Fibroblast of skin of back (primary cell): ENCODE results near the gene JMJD7.

Source experiments
- DNase-seq: peaks from one replicate; pipeline ENCODE4 v3.0.0-alpha.2; 2013

The JMJD7 gene

DNA sequence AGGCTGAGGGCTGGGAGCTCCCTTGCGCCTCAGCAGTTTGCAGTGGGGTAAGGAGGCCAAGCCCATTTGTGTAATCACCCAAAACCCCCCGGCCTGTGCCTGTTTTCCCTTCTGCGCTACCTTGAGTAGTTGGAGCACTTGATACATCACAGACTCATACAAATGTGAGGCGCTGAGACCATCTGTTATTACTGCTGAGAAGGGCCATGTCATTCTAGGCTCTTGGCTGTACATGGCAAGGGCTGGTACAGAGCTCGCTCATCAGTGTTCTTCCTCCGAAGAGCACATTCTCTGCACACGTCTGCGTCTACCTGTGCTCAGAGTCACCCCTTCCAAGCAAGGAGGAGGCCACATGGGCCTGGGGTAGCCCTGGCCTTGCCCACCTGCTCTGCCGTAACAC is 20.1 kb downstream of the JMJD7 start:
- no peak for DNase-seq

DNA sequence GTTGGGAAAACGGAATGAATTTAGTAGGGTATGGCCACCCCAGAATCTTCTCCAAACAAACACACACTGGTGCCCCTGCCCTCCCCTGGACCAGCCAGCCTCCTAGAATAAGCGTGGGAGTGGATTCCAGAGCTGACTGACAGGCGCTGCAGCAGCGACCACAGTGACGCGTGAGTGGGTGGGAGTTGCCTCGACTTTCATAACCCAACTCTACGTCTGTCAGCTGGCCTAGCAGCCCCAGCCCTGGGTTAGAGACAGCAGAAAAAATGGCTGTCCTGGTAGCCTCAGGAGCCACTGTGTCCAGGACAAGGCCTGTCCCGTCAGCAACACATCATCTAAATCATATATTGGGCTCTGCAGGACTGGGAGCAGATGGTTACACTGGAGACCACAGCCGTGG is 20.7 kb downstream of the JMJD7 start:
- no peak for DNase-seq

DNA sequence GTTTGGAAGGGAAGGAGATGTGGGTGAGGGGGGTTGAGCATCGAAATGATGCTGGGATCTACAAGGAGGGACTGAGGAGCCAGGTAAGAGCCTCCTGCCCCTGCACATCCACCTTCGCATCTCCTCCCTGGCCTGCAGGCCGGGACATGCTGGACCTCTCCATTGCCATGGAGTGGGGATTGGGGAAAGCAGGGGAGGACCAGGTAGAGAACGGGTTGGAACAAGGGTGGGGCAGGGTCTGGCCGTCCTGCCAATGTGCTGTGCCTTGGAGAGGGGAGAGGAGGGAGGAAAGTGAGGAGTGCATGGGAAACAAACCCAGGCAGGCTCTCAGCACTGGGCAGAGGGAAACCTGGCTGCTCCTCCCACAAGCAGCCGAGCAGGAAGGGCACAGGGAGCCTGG is 21.3 kb downstream of the JMJD7 start:
- DNase-seq, result no peak

DNA sequence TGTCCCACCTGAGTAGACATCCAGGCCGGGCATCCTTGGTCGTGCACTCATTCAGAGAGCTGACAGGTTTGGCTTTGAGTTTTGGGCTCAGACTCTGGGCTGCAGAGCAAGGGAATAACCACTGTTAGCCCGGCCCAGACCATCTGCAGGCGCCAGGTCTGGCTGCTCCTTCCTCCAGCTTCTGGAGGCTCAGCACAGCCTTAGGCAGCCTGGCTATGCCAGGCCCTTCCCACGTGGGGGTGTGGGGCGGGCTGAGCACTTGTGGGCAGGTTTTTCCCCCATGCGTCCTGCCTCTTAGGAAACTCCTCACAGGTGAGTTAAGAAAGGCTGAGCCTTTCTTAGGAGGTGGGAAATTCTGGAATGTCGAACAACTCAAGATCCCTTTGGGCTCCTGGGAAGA is 22.0 kb downstream of the JMJD7 start:
- no peak for DNase-seq

DNA sequence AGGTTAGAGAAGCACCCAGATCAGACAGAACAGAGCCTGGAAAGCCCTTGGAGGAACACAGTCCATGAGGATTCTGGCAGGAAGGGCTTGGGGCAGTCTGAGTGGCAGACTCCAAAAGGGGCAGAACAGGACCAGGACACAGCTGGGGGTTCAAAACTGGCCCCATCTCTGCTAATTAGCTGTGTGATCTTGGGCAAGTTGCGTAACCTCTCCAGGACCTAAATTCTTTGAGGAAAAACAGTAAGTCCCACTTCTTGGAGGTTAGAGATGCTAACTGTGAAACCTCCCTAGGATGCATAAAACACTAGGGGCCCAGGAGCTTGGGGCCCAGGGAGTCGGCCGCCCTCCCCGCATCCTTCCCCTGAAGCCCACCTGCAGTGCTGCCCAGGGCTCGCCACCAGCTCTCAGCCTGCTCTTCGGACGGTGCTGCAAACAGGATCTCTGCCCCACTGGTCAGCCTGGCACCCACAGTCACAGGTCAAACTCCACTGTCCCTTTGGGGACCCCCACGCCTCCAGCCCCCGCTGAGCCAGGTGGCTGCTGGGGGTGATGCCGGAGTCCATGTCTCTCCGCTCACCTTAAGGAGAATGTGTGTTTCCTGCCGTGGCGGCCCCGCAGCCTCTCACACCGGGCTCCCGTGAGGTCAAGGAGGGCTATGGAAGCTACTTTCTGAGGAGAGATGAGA is 22.7 kb downstream of the JMJD7 start:
- no peak for DNase-seq

DNA sequence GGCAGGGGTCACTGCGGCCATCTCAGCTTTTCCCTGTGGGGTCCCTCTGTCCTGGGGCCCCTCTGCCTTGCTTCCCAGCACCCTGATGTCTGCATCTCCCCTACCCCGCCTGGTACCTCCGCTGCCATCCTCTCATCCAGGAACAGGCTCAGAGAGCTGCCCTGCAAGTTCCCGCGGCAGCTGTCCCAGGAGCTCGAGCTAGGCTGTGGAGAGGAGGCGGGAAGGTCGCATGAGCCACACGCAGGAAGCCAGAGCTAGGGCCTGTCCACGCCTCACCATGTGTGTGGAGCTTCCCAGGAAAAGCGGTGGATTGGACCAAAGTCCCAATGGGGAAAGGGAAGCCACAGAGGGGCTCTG is 23.3 kb downstream of the JMJD7 start:
- DNase-seq, result no peak

DNA sequence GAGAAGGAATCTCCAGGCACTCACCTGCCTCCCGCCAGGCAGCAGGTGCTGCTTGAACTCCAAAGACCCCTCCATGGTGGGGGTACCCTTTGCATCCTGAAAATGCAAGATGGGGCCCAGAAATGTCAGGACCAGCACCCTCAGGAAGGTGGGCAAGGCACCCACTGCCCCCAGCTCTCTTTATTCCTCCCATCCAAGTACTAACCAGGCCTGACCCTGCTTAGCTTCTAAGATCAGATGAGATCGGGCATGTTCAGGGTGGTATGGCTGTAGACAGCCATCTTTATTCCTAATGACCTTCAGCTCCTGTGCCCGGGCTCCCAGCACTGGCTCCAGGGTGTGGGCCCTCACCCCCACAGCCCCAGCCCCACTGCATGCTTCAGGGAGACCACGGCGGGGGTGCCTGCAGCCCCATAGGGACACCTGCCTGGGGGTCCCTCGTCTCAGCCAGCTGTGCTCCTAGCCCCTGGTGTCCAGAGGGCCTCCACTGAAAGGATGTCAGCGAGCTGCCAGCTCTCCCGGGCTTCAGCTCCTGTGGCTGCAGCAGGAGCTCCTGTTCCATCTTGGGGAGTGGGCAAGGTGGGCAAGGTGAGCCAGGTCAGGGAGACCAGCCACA is 24.0 kb downstream of the JMJD7 start:
- no peak for DNase-seq

DNA sequence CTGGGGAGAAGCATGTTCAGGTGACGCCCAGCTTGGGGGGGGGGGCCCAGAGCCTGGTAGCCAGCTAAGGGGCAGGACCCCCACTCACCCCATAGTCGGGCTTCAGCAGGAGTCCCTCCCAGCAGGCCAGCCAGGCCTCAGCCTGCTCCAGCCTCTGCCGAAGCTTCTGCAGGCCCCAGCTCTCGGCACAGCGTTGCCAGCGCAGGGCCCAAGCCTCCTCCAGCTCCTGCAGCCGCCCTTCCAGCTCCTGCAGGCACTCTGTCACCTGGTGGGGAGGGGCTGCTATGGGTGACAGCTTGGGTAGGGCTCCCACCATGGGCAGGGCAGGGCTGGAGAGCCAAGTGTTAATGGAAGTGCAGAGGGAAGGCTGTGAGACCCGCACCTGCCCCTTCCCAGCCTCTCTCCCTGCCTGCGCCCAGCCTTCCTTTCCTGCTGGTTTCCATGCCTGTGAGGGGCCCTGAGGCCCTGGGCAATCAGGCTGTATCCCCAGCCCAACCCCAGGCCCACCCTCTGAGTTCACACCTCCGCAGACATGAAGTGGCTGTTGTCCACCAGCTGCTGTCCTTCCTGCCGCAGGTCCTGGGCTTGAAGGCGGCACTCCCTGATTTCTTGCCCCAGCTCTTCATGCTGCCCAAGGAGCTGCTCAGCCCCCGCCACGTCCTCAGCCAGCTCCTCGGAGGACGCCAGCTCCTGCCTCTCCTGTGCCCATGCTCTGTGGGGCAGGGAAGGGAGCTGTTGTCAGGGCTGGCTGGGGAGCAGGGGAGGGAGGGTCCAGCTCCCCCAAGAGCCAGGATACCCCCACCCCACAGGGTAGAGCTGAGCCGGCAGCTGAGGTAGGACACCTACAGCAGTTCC is 25.1 kb downstream of the JMJD7 start:
- DNase-seq, result no peak

DNA sequence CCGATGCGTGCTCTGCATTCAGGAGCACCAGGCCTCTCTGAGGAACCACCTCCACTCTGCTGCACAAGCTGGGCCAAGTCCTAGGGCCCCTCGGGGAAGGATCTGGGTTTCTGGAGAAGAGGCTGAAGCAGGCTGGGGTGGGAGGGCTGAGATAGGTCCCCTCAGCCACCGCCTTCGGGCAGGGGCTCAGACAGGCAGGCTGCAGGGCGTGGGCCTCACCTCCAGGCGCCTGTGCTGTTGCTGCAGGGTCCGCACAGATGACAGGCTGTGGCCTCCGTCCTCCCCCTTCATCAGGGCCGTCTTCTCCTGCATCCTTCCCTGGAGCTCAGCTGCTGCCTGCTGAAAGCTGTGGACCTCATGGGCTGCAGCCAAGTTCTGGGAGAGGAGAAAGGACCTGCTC is 25.9 kb downstream of the JMJD7 start:
- no peak for DNase-seq

DNA sequence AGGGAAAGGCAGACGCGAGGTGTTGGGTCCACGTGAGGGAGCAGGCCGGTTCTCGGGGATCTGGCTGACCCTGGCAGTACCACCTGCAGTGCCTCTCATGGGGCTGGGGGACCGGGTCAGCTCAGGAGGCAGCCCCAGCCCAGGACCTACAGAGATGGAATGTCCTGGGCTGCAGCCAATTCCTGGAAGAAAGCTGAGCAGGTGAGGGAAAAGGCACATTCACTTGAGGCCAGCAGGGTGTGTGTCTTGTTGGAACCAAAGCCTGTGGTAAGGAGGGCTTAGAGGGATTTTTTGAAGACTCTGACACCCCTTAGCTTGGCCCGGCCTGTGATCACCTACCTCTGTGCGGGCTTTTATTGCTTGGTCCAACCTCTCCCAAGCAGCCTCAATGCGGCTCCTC is 26.6 kb downstream of the JMJD7 start:
- no peak for DNase-seq

DNA sequence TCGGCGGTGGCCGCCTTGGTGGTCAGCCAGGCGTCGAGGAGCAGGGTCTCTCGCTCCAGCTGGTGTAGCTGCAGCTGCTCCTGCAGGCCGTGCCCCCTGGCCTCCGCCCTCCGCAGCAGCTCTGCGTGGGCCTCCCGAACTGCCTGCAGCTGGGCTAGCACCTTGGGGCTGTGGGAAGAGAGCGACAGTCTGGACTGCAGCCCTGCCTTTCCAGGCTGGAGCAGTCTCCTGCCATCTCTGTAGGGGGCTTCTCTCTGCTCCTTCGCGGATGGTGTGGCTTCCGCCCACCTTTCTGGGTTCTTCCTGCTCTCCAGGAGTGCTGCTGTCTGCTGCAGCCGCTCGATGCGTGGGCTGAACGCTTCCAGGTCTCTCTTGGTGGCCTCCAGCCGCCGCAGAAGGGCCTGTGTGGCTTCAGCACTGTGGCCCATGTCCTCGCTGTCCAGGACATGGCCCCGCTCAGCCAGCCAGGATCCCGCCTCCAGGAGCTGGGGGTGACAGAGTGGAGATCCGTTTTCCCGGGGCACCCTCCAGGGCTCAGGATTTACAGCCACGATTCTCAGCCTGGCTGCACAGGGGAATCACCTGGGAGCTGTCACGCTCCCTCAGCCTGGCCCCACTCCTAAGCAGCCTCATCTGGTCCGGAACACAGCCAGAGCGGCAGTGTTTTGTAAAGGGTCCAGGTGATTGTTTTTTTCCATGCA is 27.5 kb downstream of the JMJD7 start:
- DNase-seq, result no peak

DNA sequence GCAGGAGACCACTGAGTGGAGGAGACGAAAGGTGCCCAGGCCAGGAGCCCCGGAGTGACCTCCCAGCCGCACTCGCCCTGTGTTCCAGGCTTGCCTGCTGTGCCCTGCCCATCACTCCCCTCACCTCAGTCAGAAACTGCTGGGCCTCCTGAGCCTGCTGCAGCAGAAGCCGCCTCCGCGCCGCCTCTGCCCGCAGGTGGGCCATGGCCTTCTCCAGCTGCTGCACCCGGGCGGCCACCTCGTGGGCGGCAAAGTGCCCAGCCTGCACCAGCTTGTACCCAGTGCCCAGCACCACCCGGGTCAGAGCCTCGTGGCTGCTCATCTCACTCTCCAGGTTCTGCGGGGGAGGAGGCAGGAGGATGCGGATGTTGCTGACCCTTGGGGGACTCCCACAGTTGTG is 28.4 kb downstream of the JMJD7 start:
- no peak for DNase-seq

DNA sequence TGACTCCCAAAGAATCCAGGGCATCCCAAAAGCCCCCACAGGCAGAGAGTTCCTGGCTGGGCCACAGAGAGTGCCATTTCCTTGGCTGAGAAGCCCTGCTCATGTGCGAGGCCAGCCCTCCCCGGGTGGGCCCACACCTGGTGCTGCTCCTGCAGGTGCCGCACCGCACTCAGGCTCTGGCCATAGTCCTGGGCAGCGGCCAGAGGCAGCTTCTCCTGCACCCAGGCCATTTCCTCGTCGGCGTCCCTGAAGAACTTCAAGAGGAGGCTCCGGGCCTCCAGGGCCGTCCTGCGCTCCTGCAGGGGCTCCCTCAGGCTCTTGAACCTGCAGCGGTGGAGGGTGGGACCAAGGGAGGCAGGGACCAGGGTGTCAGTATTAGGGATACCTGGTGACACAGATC is 28.8 kb downstream of the JMJD7 start:
- DNase-seq, result no peak

DNA sequence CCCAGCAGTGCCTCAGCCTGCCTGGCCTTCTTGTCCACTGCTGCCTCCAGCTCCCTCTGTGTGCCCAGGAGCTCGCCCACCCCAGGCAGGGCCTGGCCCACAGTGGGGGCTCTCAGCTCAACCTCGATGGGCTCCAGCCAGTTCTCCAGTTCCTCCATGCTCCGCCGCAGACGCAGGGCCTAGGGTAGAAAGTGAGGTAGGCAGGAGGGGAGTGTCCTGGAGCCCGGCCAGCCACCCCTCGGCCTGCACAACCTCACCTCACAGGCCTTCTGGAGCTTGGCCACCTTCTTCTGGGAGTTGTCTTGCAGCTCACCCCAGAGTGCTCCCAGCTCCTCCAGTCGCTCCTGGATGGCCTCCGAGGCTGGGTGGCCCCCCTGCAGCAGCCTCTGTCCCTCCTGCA is 29.4 kb downstream of the JMJD7 start:
- no peak for DNase-seq

DNA sequence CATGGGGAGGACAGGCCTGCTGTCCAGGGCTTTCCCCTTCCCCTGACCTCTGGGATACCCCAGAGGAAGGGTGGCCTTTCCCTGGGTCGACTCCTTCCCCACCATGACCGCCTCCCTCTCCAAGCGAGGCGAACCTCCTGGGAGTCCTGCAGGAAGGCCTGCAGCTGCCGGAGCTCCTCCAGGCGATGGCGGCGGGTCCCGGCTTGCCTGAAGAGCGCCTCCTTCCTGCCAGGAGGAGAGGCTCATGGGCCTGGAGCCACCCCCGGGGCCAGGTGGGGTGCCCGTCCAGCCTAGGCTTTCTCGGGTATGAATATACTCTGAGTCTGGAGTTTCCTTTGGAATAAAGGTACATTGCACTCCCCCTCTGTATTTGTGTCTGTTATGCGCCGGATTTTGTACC is 30.9 kb downstream of the JMJD7 start:
- no peak for DNase-seq

DNA sequence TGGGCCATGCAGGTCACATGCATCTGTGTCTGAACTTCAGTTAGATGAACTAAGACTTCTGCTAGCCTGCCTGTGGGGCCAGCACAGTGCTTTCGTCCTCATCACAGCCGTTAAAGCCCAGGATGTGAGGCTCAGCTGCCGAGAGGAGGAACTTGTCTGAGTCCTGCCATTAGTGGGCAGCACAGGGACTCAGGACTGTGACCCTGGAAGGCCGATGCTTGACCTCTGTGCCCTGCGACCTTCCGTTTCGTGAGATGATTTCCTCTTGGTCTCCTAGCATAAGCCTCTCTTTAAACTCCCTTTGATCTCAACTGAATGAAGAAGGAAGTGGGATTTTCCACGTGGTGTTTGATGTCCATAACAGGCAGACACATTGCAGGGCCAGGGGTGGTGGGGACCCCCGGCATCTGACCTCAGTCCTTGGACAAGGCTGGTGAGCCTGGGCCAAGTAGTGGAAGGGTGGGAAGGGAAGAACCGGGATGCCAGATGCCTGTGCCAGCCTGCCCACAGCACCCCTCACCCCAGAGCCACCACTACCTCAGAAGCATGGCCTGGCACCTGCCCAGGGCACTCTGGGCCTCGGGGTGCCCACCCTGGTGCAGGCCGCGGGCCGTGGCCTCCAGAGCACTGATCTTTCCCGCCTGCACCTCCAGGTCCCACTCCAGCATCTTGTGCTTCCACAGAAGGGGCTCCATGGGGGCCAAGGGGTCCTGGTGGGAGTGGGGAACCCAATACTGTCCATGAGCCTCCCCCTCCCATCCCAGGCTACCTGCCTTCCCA is 32.3 kb downstream of the JMJD7 start:
- no peak for DNase-seq

DNA sequence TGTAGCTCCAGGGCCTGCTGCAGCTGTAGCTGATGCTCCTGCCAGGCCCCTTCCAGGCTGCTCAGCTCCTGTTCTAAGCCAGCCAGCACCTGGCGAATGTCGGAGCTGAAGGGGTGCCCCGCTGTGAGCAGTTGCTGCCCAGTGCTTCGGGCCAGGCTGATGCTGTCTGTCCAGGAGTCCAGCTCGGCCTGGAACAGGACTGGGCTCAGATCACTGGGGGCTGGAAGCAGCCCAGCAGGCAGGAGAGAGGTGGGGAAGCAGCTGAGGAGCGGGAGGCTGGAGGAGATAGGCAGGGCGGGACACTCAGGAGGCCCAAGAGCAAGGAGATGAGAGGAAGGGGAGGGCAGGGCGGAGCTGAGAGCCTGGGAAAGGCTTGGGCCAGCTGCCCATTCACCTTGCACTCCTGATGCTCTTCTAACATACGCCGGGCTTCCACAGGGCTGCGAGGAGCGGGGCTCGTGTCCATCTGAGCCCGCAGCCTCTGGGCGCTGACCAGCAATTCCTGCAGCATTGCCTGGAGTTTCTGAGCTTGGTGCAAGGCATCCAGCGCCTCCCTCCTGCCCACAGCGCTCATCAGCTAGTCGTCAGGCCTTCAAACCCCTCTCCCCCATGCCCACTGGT is 34.0 kb downstream of the JMJD7 start:
- no peak for DNase-seq

DNA sequence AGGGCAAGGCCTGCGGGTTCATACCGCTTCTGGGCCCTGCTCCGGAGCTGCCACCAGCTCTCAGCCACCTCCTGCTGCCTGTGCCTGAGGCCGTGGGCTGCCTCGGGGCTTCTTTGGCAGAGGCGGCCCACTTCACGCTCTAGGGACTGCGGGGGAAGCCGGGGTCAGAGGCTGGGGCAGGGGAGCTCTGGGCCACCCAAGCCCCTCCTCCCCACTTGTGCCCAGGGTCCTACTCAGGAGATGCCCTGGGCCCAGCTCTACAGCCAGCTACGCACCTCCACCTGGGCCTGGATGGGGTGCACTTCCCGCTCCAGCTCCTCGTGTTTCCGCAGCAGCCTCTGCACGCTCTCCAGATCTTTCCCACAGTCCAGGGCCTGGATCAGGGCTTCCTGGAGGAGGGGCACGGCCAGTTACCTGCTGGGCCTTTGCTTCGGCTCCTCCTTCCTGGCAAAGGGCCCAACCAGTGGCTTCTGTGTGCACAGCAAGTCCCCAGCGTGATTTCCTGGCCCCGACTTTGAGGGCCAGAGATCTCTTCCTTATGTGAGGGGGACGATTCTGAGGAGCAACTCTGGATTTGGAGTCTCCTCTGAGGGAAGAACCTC is 34.7 kb downstream of the JMJD7 start:
- no peak for DNase-seq

DNA sequence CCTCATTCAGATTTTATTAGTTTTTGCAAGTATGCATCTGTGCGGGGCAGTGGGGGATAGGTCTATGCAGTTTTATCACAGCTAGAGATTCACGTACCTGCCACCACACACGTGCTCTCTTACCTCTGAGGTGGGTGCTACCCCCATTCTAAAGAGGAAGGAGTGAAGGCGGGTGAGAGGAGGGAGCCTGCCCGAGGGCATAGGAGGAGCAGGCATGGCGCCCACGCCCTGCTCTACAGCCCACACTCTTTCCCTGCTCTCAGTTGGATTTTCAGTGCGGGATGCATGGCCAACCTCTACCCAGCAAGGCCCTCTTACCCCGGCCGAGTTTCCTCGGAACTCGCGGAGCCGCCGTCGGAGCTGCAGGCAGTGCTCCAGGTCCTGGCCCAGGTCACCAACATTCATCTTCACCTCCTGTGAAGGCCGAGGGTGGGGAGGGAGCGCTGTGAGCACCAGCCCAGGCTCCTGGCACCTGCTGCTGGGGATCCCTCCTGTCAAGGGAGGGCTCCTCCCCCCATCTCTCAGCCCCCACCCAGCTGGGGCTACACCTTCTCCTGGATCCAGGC is 37.7 kb downstream of the JMJD7 start:
- no peak for DNase-seq

DNA sequence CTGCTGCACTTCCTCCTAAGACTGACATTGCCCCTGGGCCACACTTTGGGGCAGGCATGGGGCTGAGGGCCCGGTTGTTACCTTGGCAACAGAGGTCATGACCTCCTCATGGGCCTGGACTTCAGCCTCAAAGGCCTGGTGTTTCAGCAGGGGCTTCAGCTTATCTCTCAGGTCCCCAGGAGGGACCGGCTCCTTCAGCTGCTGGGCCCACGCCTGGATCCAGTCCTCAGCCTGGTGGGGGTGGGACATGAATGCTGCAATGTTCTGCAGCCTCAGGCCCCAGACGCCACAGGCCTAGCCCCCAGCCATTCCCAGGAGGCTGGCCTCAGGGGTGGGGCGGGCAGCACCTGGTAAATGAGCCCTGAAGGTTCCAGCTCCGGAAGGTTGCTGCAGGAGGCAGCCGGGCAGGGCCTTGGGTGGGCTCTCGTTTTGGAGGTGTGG is 38.4 kb downstream of the JMJD7 start:
- DNase-seq, result no peak

DNA sequence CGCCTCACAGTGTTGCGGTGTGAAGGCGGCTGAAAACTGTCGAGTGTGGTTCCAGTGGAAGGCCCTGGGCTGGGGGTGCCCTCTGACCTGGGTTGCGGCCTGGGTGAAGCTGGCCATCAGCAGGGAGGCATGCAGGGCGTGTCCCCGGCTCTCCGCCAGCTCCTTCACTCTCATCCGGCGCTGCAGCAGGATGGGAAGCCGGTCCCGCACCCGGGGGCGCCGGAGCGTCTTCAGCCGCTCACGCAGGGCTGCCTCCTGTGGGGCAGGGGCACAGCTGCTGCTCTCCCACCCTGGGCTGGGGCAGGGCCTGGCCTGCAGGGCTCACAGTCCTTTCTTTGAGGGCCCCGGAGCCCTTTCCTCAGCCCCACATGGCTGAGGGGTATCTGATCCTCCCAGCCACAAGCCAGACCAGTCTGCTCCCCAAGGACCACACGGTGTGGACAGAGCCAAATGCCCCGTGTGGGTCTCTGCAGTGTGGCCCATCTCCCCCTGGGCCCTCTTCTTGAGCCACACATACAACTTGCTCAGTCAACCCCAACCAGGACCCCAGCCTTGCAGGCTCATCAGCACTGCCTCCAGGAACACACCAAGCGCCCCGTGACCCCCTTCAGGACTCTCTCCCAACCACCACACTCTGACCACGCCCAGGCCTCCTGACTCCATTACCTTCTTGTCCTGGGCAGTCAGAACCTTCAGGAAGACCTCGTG is 39.1 kb downstream of the JMJD7 start:
- no peak for DNase-seq
